Astrocyte (in vitro differentiated cells and primary cell): ENCODE data around the gene FITM1. TPM values are rescaled to one million over a fixed set of nuclear protein-coding genes. Genes with fewer than 3 reads are reported as not detected.

Experiments used
- DNase-seq: peaks from one replicate; pipeline ENCODE4 v3.0.0-alpha.2; 2010; ENCODE audit warnings: low read depth
- FAIRE-seq: peaks from 2 replicates; lab custom pipeline; 2011; peaks lifted over from hg19 to GRCh38; lab: Jason Lieb, UNC
- H2AFZ ChIP-seq: 2 replicates; pipeline ENCODE4 v1.6.0; 2012; ENCODE audit warnings: low read depth, low read length, inconsistent platforms
- H3K27ac ChIP-seq: 2 replicates; pipeline ENCODE4 v1.5.1; 2011; ENCODE audit warnings: low read depth, low read length, inconsistent platforms
- H3K27me3 ChIP-seq: 2 replicates; pipeline ENCODE4 v1.6.0; 2011; ENCODE audit warnings: low read length, inconsistent platforms; ENCODE audit not compliant: insufficient read depth
- H3K36me3 ChIP-seq: 2 replicates; pipeline ENCODE4 v1.5.1; 2011; ENCODE audit warnings: low read length, inconsistent platforms; ENCODE audit not compliant: insufficient read depth
- H3K4me1 ChIP-seq: 2 replicates; pipeline ENCODE4 v1.5.1; 2011; ENCODE audit warnings: low read length, inconsistent platforms; ENCODE audit not compliant: insufficient read depth
- H3K4me2 ChIP-seq: 2 replicates; pipeline ENCODE4 v1.6.0; 2012; ENCODE audit warnings: low read length, inconsistent platforms
- H3K4me3 ChIP-seq: 2 replicates; pipeline ENCODE4 v1.5.1; 2011; ENCODE audit warnings: low read depth, mild to moderate bottlenecking, low read length, inconsistent platforms; ENCODE audit not compliant: insufficient read depth
- H3K79me2 ChIP-seq: 2 replicates; pipeline ENCODE4 v1.6.0; 2012; ENCODE audit warnings: mild to moderate bottlenecking, low read length, inconsistent platforms; ENCODE audit not compliant: insufficient read depth
- H3K9ac ChIP-seq: 2 replicates; pipeline ENCODE4 v1.6.0; 2012; ENCODE audit warnings: mild to moderate bottlenecking, low read length, inconsistent platforms
- H3K9me3 ChIP-seq: 2 replicates; pipeline ENCODE4 v1.5.1; 2012; ENCODE audit warnings: low read depth, mild to moderate bottlenecking, low read length, inconsistent platforms; ENCODE audit not compliant: insufficient read depth
- H4K20me1 ChIP-seq: 2 replicates; pipeline ENCODE4 v1.6.0; 2012; ENCODE audit warnings: low read length, inconsistent platforms; ENCODE audit not compliant: insufficient read depth
- H3K27ac Mint-ChIP-seq: one replicate; pipeline ENCODE4 v1.8.0; 2021; ENCODE audit warnings: mild to moderate bottlenecking, mixed read lengths; ENCODE audit not compliant: unreplicated experiment
- H3K27me3 Mint-ChIP-seq: one replicate; pipeline ENCODE4 v1.8.0; 2021; ENCODE audit warnings: low read depth, mixed read lengths; ENCODE audit not compliant: unreplicated experiment
- H3K36me3 Mint-ChIP-seq: one replicate; pipeline ENCODE4 v1.8.0; 2021; ENCODE audit warnings: low read depth, mixed read lengths; ENCODE audit not compliant: unreplicated experiment
- H3K4me1 Mint-ChIP-seq: one replicate; pipeline ENCODE4 v1.8.0; 2021; ENCODE audit warnings: low read depth, mixed read lengths; ENCODE audit not compliant: unreplicated experiment
- H3K4me3 Mint-ChIP-seq: one replicate; pipeline ENCODE4 v1.8.0; 2021; ENCODE audit warnings: mild to moderate bottlenecking, moderate library complexity, mixed read lengths; ENCODE audit not compliant: unreplicated experiment
- H3K9me3 Mint-ChIP-seq: one replicate; pipeline ENCODE4 v1.8.0; 2021; ENCODE audit warnings: mild to moderate bottlenecking, mixed read lengths; ENCODE audit not compliant: unreplicated experiment
- EZH2 ChIP-seq: IDR thresholded peaks from 2 replicates; pipeline ENCODE4 v1.6.1; 2012; ENCODE audit warnings: mild to moderate bottlenecking, low read length, inconsistent platforms; ENCODE audit not compliant: insufficient read depth
- total RNA-seq: library from RNA; stranded (reverse); gene quantifications from 2 replicates; pipeline ENCODE4 v1.2.1, GENCODE V29; 2021
- TF ChIP-seq, protein P1 (sequence below): IDR thresholded peaks from 2 replicates; pipeline ENCODE4 v1.5.1; 2011; ENCODE audit warnings: low read depth, mild to moderate bottlenecking, inconsistent platforms, low read length, moderate library complexity; ENCODE audit not compliant: insufficient read depth

The FITM1 gene
- total RNA-seq, 1 donor from 2014 or later, result 0.25 TPM

DNA sequence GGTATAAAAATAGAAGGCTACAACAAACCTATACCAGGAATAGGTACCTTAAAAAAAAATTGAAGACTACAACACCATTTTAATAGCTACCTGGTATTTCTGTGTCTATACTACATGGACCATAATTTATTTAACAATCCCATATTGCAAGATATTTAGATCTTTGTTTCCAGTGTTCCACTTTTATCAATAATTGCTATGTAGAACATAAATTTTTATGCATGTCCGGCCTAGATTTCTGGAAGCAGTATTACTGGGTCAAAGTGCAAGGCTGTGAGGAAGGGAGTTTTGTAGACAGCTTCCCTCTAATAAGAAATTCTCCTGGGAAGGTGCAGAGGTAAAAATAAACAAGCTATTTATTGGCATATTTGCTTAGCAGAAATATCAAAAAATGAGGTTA is 19.9 kb upstream of the FITM1 start:
- no peak overlapping the region for H3K27ac ChIP-seq
- Mint-ChIP-seq H3K4me3 (no peak overlapping the region), H3K36me3 (no peaks in the 10 kb centered on the region), H3K4me1 (peaks cover 5% of the 10 kb centered on the region), H3K27me3 (no peaks in the 10 kb centered on the region), H3K9me3 (no peaks in the 10 kb centered on the region), H3K27ac (no peak overlapping the region)
- TF ChIP-seq, protein P1, sequence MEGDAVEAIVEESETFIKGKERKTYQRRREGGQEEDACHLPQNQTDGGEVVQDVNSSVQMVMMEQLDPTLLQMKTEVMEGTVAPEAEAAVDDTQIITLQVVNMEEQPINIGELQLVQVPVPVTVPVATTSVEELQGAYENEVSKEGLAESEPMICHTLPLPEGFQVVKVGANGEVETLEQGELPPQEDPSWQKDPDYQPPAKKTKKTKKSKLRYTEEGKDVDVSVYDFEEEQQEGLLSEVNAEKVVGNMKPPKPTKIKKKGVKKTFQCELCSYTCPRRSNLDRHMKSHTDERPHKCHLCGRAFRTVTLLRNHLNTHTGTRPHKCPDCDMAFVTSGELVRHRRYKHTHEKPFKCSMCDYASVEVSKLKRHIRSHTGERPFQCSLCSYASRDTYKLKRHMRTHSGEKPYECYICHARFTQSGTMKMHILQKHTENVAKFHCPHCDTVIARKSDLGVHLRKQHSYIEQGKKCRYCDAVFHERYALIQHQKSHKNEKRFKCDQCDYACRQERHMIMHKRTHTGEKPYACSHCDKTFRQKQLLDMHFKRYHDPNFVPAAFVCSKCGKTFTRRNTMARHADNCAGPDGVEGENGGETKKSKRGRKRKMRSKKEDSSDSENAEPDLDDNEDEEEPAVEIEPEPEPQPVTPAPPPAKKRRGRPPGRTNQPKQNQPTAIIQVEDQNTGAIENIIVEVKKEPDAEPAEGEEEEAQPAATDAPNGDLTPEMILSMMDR, result no peak
- TF ChIP-seq EZH2, result no peak
- H3K27me3 ChIP-seq, result no peaks in the 10 kb centered on the region
- H3K9ac ChIP-seq, result no peak overlapping the region
- no peaks in the 10 kb centered on the region for H3K9me3 ChIP-seq
- no peak overlapping the region for H3K4me3 ChIP-seq
- no peaks in the 10 kb centered on the region for H3K36me3 ChIP-seq
- no peaks in the 10 kb centered on the region for H3K79me2 ChIP-seq
- H3K4me2 ChIP-seq, result no peak overlapping the region
- no peak for DNase-seq
- no peak for FAIRE-seq
- H3K4me1 ChIP-seq, result peaks cover 9% of the 10 kb centered on the region
- no peak overlapping the region for H2AFZ ChIP-seq
- no peaks in the 10 kb centered on the region for H4K20me1 ChIP-seq

DNA sequence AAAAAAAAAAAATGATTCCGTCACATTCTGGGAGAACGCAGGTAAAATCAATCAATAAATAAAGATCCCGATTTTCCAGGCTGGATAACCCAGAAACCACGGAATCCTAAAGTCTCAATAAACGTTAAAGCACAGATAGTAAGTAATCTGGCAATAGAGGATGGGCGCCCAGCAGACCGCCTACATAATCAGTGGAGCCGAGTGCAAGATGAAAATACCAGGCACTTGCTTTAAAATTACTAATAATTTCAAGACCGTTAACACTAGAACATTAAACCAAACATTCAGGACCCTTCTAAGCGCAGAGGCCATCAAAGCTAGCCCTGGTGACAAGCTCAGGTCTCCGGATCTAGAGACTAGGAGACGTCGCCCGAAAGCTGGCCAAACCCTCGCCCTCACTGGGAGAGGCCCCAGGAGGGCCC is 17.1 kb upstream of the FITM1 start:
- Mint-ChIP-seq H3K4me1 (peaks cover 9% of the 10 kb centered on the region), H3K9me3 (no peaks in the 10 kb centered on the region), H3K4me3 (peak overlapping the region; percentile 94), H3K27ac (peak overlapping the region; percentile 98), H3K36me3 (peaks cover 9% of the 10 kb centered on the region), H3K27me3 (no peaks in the 10 kb centered on the region)
- H3K9ac ChIP-seq, result peak overlapping the region; percentile 93
- no peaks in the 10 kb centered on the region for H3K27me3 ChIP-seq
- H3K4me3 ChIP-seq, result peak overlapping the region; percentile 88
- H3K4me1 ChIP-seq, result peaks cover 13% of the 10 kb centered on the region
- peak overlapping the region; percentile 97 for H2AFZ ChIP-seq
- DNase-seq, result no peak
- H3K4me2 ChIP-seq, result peak overlapping the region; percentile 97
- peaks cover 7% of the 10 kb centered on the region for H3K79me2 ChIP-seq
- no peaks in the 10 kb centered on the region for H4K20me1 ChIP-seq
- no peaks in the 10 kb centered on the region for H3K9me3 ChIP-seq
- TF ChIP-seq, protein P1, result no peak
- no peak for TF ChIP-seq EZH2
- FAIRE-seq, result no peak
- H3K36me3 ChIP-seq, result peaks cover 5% of the 10 kb centered on the region
- H3K27ac ChIP-seq, result peak overlapping the region; percentile 99

DNA sequence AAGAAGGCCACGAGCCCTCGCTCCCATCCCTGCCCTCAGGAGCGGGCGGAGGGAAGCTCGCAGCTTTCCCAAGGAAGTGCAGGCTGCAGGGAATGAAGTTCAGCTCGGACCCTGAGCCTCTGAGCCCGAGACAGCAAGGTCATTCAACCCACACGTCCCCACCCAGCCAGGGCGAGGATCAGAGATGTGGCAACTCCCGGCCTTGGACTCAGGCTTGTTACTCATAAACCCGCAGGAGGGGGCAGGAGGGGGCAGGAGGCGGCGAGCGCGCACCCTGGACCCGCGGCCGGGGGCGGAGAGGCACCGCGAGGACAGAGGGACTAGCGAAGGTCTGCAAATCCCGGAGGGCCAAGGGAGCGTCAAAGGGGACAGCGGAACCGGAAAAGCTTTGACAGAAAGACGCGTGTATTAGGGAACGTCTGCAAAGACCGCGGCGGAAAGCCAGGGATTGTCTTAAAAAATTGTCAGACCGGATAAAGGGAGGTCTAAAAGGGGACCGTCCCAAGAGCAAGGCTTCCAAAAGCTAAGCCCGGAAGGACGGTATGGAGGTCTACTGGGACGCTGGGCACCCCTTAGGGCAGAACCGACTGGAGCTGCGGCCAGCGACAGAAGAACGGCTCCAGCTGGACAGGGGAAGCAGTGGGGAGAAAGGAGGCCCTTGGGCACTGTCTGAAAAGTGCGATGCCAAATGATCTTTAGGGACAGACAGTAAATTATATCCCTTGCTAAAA is 16.5 kb upstream of the FITM1 start:
- TF ChIP-seq EZH2, result no peak
- TF ChIP-seq, protein P1, result no peak
- peak overlapping the region; percentile 94 for H3K4me3 Mint-ChIP-seq
- Histone ChIP-seq H3K4me3 (peak overlapping the region; percentile 88), H2AFZ (peak overlapping the region; percentile 97), H3K36me3 (peaks cover 11% of the 10 kb centered on the region), H3K4me2 (peak overlapping the region; percentile 97), H3K9me3 (no peaks in the 10 kb centered on the region), H3K79me2 (peaks cover 7% of the 10 kb centered on the region), H3K9ac (peak overlapping the region; percentile 93), H3K4me1 (peaks cover 13% of the 10 kb centered on the region), H4K20me1 (no peaks in the 10 kb centered on the region), H3K27ac (peak overlapping the region; percentile 99), H3K27me3 (no peaks in the 10 kb centered on the region)
- H3K9me3 Mint-ChIP-seq, result no peaks in the 10 kb centered on the region
- no peak for FAIRE-seq
- H3K4me1 Mint-ChIP-seq, result peaks cover 9% of the 10 kb centered on the region
- peaks cover 15% of the 10 kb centered on the region for H3K36me3 Mint-ChIP-seq
- H3K27ac Mint-ChIP-seq, result peak overlapping the region; percentile 98
- peak; percentile 88 for DNase-seq
- H3K27me3 Mint-ChIP-seq, result no peaks in the 10 kb centered on the region
